GM12874 (cell line): Measurements from ENCODE around the gene MAPK8IP1.

Experiments
- CTCF ChIP-seq: IDR thresholded peaks from 2 replicates; pipeline ENCODE4 v1.5.1; 2011; ENCODE audit warnings: low read depth, mild to moderate bottlenecking, control low read depth, low read length, moderate library complexity; ENCODE audit not compliant: insufficient read depth

The MAPK8IP1 gene

GRCh38 chr11:45909594-45910475 lies 24.4 kb downstream of the MAPK8IP1 start:
- TF ChIP-seq CTCF = no peak

DNA sequence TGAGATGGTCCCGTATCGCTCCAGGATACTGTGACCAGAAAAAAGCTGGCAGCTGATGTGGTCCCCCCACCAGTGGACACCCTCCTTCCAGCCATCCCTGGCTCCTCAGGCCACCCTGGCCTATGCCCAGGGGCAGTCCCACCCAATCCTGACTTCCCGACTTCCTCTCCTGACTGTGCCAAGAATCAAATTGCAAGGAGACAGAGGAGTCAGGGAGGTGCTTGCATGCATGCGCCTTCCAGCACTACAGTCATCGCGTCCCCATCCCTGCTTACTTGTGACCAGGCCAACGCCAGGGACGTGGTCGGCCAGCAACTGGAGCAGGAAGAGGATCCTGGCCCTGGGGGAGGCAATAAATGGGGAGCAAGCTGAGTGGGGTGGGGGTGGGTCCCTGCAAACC lies 25.2 kb downstream of the MAPK8IP1 start:
- no peak for TF ChIP-seq CTCF

DNA sequence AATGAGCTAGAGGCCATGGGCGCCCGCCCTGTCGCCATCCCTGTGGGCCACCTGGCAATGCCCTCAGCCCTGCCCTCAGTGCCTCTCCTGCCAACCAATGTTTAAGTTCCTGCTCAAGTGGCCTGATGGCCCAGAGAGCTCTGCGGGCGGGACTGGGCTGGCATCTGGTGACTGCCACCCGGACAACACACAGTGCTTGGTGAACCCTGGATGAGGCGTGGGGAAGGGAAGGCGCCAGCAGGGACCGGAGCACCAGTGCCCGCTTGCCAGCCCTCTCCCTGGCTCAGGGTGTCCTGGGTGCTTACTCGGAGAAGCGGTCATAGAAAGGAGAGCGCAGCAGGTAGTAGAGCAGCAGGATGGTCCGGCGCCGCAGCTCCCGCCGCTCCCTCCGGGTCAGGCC lies 28.1 kb downstream of the MAPK8IP1 start:
- TF ChIP-seq CTCF = no peak

DNA sequence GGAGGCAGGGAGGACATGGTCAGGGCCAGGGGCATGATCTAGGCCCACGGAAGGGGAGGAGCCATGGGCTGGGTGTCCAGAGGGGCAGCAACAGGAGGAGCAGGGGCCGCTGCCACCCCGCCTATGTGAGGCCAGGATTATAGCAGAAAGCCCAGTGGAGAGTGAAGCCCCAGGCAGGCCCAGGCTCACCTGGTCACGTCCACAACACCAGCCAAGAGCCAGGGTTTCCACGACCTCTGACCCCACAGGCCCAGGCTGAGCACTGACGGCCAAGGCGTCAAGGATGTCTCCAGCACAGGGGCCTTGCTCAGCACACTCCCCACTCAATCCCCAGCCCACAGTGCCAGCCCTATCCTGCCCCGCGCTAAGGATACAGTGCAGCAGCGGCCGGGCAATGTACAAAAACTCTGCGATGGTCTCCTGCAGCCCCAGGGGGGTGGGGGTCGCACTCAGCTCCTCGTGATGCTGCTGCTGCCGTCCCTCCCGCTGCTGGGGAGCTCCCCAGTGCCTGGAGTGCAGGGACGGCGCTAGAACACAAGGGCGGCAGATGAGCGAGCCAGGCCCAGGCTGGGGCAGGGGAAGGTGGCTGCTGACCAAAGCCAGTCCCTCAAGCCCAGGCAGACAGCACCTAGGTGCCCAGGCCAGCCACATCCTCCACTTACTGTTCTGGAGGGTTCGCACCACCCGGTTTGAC lies 28.6 kb downstream of the MAPK8IP1 start:
- no peak for TF ChIP-seq CTCF

DNA sequence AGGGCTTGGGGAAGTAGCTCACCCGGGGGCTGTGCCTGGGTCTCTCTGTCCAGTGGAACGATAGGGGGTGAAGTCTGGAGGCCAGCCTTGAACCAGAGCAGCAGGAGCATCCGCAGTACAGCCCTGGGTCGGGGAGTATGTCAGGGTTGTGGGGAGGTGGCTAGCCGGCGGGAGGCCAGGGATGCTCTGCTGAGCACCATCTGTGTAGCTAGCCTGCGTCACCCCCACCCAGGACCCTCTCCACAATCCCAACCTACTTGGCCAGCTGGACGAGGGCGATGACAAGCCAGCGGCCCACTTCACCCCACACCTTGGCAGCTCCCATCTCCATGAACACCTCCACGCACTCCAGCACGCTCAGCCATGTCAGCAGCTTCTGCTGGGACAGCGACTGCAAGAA lies 30.0 kb downstream of the MAPK8IP1 start:
- TF ChIP-seq CTCF = no peak

GRCh38 chr11:45917286-45917622 lies 31.8 kb downstream of the MAPK8IP1 start:
- no peak for TF ChIP-seq CTCF

- no peak for TF ChIP-seq CTCF
These were observed 32.3 kb downstream of the MAPK8IP1 start, which contains the start of gene PEX16 for GRCh38 chr11:45917623-45918330. TSS of gene PEX16 (minus strand) at chr11:45917877. CDS start at chr11:45917811, 66 bp downstream.
